Gastrocnemius medialis (tissue), 4 donors: Measurements from ENCODE around the gene TTC32.

Experiments used
- CTCF ChIP-seq, 5 experiments: fragments of 450-650 bp in 3 of 5; fragments of 200-600 bp in 2 of 5; sonication (generic) in 2 of 5; IDR thresholded peaks in 4 of 5; conservative IDR thresholded peaks in 1 of 5; 1 replicate in 4 of 5; 2 replicates in 1 of 5; pipeline ENCODE4 v1.5.1; 2016 to 2019; ENCODE audit warnings: antibody characterized with exemption in 5 of 5, mild to moderate bottlenecking in 3 of 5, moderate library complexity in 3 of 5
- POLR2A ChIP-seq, 2 donors: fragments of 450-650 bp; IDR thresholded peaks; one replicate each; pipeline ENCODE4 v1.6.1; 2017; ENCODE audit warnings: antibody characterized with exemption in 2 of 2, mild to moderate bottlenecking in 2 of 2, moderate library complexity in 2 of 2

DNA sequence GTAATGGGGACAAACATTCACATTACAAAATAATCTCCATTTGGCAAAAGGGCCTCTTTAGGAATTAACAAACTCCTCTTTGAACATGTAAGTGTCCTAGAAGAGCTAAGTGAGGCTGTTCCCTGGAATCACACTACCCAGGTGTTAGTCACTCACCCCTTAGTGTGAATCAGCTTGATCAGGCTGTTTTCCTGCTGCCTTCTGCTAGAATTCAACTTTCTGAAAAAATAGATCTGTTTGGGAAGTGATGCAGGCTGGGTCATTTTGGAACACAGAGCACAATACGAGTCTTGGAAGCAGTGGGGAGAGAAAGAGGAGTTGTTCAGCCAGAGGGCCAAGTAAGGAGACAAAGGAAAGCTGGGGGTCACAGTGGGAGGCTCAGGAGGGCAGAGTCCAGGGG lies 40.0 kb downstream of the TTC32 start:
- TF ChIP-seq CTCF (IDR thresholded peaks at IDR 0.05 in 4 of 5, conservative IDR thresholded peaks at IDR 0.05 in 1 of 5) (no peak), POLR2A (IDR thresholded peaks at IDR 0.05) (no peak)
